Endothelial cell of umbilical vein (primary cell): ENCODE measurements around the gene AGPAT1.
A peak's percentile ranks its signal among the peaks of the same experiment; 100 is the strongest.

Experiments
- EZH2 ChIP-seq: IDR thresholded peaks from 2 replicates; pipeline ENCODE4 v1.6.1; 2012; ENCODE audit warnings: borderline replicate concordance, low read depth, mild to moderate bottlenecking, moderate library complexity, low read length, inconsistent platforms; ENCODE audit not compliant: severe bottlenecking
- GATA2 ChIP-seq: IDR thresholded peaks from 2 replicates; pipeline ENCODE4 v1.7.0; 2011; ENCODE audit warnings: low read depth, mild to moderate bottlenecking, moderate library complexity, mixed read lengths, low read length; ENCODE audit not compliant: insufficient read length, insufficient read depth
- JUN ChIP-seq: IDR thresholded peaks from 2 replicates; pipeline ENCODE4 v1.6.1; 2011; ENCODE audit warnings: borderline replicate concordance, low read depth; ENCODE audit not compliant: insufficient read length, insufficient read depth
- POLR2A ChIP-seq: IDR thresholded peaks from 2 replicates; pipeline ENCODE4 v1.6.1; 2012; ENCODE audit warnings: low read depth, mild to moderate bottlenecking, control low read depth, low read length
- POLR2AphosphoS5 ChIP-seq: IDR thresholded peaks from 2 replicates; pipeline ENCODE4 v1.6.1; 2012; ENCODE audit warnings: low read depth, mild to moderate bottlenecking, control low read depth, low read length, moderate library complexity; ENCODE audit not compliant: insufficient read depth
- TF ChIP-seq, protein P1 (sequence below), 2 donors: IDR thresholded peaks; 1 replicate in 1 of 2; 2 replicates in 1 of 2; pipeline ENCODE4 v1.5.1; 2011; ENCODE audit warnings: low read length in 2 of 2, mild to moderate bottlenecking in 2 of 2, moderate library complexity in 2 of 2, control low read depth in 1 of 2, inconsistent platforms in 1 of 2, low read depth in 1 of 2; ENCODE audit not compliant: insufficient read depth in 1 of 2; ENCODE audit errors: extremely low read depth in 1 of 2
- TF ChIP-seq, protein P2 (sequence below): IDR thresholded peaks from 2 replicates; pipeline ENCODE4 v1.6.1; 2011; ENCODE audit not compliant: insufficient read depth, insufficient read length

DNA sequence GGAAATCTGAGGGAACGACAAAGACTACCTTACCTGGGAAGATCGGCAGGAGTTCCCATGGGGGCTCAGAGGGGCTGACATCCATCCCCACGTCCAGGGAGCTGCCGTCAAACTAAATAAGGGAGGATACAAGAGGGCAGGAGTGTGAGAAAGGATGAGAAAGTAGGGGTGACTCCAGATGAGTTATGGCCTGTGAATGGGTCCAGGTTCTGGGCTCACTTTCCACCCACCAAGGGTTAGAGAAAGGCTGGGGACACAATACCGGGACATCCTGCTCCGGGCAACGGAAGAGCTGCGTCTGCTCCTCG, 48.5 kb downstream of the AGPAT1 start:
- TF ChIP-seq, protein P1, sequence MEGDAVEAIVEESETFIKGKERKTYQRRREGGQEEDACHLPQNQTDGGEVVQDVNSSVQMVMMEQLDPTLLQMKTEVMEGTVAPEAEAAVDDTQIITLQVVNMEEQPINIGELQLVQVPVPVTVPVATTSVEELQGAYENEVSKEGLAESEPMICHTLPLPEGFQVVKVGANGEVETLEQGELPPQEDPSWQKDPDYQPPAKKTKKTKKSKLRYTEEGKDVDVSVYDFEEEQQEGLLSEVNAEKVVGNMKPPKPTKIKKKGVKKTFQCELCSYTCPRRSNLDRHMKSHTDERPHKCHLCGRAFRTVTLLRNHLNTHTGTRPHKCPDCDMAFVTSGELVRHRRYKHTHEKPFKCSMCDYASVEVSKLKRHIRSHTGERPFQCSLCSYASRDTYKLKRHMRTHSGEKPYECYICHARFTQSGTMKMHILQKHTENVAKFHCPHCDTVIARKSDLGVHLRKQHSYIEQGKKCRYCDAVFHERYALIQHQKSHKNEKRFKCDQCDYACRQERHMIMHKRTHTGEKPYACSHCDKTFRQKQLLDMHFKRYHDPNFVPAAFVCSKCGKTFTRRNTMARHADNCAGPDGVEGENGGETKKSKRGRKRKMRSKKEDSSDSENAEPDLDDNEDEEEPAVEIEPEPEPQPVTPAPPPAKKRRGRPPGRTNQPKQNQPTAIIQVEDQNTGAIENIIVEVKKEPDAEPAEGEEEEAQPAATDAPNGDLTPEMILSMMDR (IDR thresholded peaks at IDR 0.05; ENCODE audit: extremely low read depth in 1 of 2, insufficient read depth in 1 of 2, low read depth in 1 of 2, low read length in 2 of 2): no peak
- no peak for TF ChIP-seq EZH2
- TF ChIP-seq POLR2AphosphoS5: no peak
- TF ChIP-seq POLR2A: peak; percentile 9
- TF ChIP-seq, protein P2, sequence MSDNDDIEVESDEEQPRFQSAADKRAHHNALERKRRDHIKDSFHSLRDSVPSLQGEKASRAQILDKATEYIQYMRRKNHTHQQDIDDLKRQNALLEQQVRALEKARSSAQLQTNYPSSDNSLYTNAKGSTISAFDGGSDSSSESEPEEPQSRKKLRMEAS: no peak
- no peak for TF ChIP-seq JUN
- TF ChIP-seq GATA2: no peak
